ENCODE results near the gene FMNL1.

GRCh38 chr17:45189009-45189408 is 32.7 kb upstream of the FMNL1 start:
- TF ChIP-seq CTCF (IDR thresholded peaks at IDR 0.05; ENCODE audit: insufficient read depth, low read length) (no peak), POLR2AphosphoS5 (IDR thresholded peaks at IDR 0.05; ENCODE audit: low read depth) (no peak), GABPA (IDR thresholded peaks at IDR 0.05; ENCODE audit: low read depth) (no peak)

Measured in HL-60 (cell line).